Aorta (tissue), 5 donors: ENCODE measurements around the gene SLC16A3. TPM values are rescaled to one million over a fixed set of nuclear protein-coding genes. Genes with fewer than 3 reads are reported as not detected.
A peak's percentile ranks its signal among the peaks of the same experiment; 100 is the strongest.

Experiments
- ATAC-seq: fragments of 200-7000 bp; cut with Tn5 transposase; one replicate; pipeline ENCODE4 v1.9.1; 2022; ENCODE audit warnings: moderate library complexity; ENCODE audit not compliant: low FRiP score
- DNase-seq, 2 donors: peaks; one replicate each; pipeline ENCODE4 v3.0.0-alpha.2; 2020
- H3K27ac ChIP-seq, 2 donors: one replicate each; pipeline ENCODE4 v1.5.1; 2013; ENCODE audit warnings: low read length in 2 of 2, mild to moderate bottlenecking in 2 of 2, moderate library complexity in 2 of 2, control low read depth in 1 of 2, inconsistent platforms in 1 of 2, low read depth in 1 of 2
- H3K27me3 ChIP-seq, 2 donors: one replicate each; pipeline ENCODE4 v1.6.1; 2013; ENCODE audit warnings: control low read depth in 1 of 2, low read length in 1 of 2, mild to moderate bottlenecking in 1 of 2, moderate library complexity in 1 of 2; ENCODE audit not compliant: insufficient read depth in 2 of 2, control insufficient read depth in 1 of 2
- H3K36me3 ChIP-seq, 2 donors: one replicate each; pipeline ENCODE4 v1.6.1; 2013; ENCODE audit warnings: control low read depth in 1 of 2, low read length in 1 of 2, mild to moderate bottlenecking in 1 of 2; ENCODE audit not compliant: insufficient read depth in 2 of 2, control insufficient read depth in 1 of 2
- H3K4me1 ChIP-seq, 2 donors: one replicate each; pipeline ENCODE4 v1.6.1; 2013; ENCODE audit warnings: low read length in 2 of 2, control low read depth in 1 of 2, mild to moderate bottlenecking in 1 of 2, moderate library complexity in 1 of 2; ENCODE audit not compliant: insufficient read depth in 2 of 2, control insufficient read depth in 1 of 2
- H3K4me3 ChIP-seq, 2 donors: one replicate each; pipeline ENCODE4 v1.5.1; 2013; ENCODE audit warnings: low read length in 2 of 2, control low read depth in 1 of 2, mild to moderate bottlenecking in 1 of 2
- H3K9me3 ChIP-seq: one replicate; pipeline ENCODE4 v1.6.1; 2013; ENCODE audit warnings: mild to moderate bottlenecking, low read length; ENCODE audit not compliant: control insufficient read depth
- whole genome bisulfite sequencing, 2 donors: extraction: QIAGEN DNeasy Blood & Tissue Kit; methylation state at CpG; one replicate each; pipeline ENCODE4 v1.1.7; 2013; 5-methylcytosine and 5-hydroxymethylcytosine counted together
- intact Hi-C, 2 donors: fragments of 100-400 bp; cut with DNase I; formaldehyde crosslinking; loops; one replicate each; pipeline versions ENCODE4 v1.14.2 to v1.15.0; 2022
- polyA plus RNA-seq, 2 donors: library from polyadenylated mRNA; stranded (reverse); fragments of 200-250 nt; gene quantifications; one replicate each; pipeline ENCODE4 v1.2.3, GENCODE V29; 2013
- total RNA-seq, 2 donors: library from RNA; stranded (reverse); fragmentation: NEBNext Ultra II Directional; extraction: Animal tissue kit (Norgen Biotek cat#: 25700); gene quantifications; one replicate each; pipeline ENCODE4 v1.2.1, GENCODE V29; 2021
- donor health status: healthy with polysubstance abuse.
- donor health status: Bipolar disorder and iron deficiency.
- donor health status: DM: no; HTN: no; CAD: no.
- donor health status: DM: no; HTN: no; CAD: no.
- donor health status: DM: yes; HTN: yes; CAD: no.

Gene SLC16A3
- total and polyA plus RNA-seq, 4 donors: 7.6 to 96.9 (median 38.0) TPM

DNA sequence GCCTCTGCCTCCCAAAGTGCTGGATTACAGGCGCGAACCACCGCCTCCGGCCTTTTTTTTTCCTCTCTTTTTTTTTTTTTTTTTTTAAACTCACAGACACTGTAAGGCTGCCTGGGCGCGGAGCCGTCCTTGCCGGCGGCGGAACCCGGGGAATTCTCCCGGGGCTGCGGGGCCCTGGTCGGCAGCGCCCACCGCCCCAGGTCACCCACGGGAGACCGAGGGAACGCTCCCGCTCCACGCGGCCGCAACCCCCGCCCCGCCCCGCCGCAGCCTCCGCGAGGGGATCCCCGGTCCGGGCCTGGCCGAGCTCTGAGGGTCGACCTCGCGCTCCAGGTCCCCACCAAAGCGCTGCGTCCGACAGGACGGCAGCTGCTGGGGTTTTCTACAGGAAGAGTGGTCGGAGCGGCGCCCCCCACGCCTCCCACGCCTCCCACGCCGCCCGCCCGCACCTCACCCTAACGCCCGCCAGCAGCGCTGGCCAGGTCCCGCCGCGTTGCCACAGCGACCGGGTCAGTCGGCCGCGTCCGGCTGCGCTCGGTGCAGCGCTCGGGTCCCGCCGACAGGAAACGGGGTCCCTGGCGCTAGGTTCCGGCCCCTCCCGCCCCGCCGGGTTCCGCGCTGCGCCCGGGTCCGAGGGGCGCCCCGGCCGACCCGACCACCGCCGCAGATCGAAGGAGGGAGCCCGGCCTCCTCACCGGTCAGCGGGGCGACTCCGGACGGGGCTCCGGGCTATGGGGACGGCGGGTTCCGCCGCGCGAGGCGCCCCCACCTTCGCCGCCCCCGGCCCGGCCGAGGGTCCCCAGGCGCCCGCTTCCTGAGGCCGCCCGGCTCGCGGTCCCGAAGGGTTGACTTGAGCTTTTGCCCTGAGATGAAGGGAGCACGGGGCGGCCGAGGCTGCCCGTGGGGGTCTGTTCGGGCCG is 16.3 kb upstream of the SLC16A3 start, which contains the start of gene CCDC57:
Gene CCDC57, minus strand, starts transcription at position 512 of the 920 bp plus-strand sequence. CDS start 10,898 bp downstream, outside the sequence.
- peak within 1 kb of the TSS; percentile 75 to 81 for H3K4me3 ChIP-seq
- DNase-seq: peak; percentile 89 to 93
- ATAC-seq: peak; percentile 90
- H3K27me3 ChIP-seq: no peaks in the 10 kb centered on the region
- intact Hi-C loops: no loop called here
- no peaks in the 10 kb centered on the region for H3K36me3 ChIP-seq
- H3K4me1 ChIP-seq: no peaks in the 10 kb centered on the region
- 0 to 1% methylated on average over 96 to 116 of the region's 116 CpGs for WGBS, 2 donors
- peak within 1 kb of the TSS in 1 of 2 donors; percentile 14 for H3K27ac ChIP-seq
- no peaks in the 10 kb centered on the region for H3K9me3 ChIP-seq

DNA sequence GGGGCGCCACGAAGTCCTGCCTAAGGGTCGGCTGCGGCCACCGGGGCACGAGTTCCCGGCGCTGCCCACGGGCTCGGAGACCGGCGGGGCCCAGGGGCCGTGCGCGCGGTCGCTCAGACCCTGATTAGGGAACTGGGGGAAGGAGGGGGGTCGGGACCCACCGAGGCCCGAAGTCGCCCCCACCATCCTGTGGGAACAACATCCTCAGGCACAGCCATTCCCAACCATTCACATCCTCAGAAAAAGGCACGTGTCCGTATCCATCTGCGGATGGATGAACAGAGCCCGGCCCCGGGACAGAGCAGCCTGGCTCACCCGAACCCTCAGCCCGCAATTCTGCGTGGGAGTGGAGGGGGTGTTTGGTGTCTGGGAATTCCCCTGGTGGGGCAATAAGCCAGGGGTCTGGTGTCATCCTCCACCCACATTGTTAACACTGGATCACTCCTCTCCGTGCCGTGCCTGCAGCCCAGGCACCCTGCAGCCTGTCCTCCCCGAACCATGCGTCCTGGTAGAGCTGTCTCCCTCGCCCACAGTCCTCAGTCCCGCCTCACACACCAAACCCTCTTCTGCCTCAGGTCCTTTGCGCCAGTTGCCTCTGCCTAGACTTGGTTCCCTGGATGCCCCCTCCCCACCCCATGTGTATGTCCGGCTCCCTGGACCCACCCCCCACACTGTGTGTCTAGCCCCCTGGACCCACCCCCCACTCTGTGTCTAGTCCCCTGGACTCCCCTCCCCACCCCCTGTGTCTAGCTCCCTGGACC is 15.4 kb upstream of the SLC16A3 start:
- 4 to 5% methylated on average over 37 of the region's 37 CpGs for WGBS, 2 donors
- Histone ChIP-seq H3K27me3 (no peaks in the 10 kb centered on the region), H3K36me3 (no peaks in the 10 kb centered on the region), H3K27ac (peak overlapping the region in 1 of 2 donors; percentile 14), H3K9me3 (no peaks in the 10 kb centered on the region), H3K4me3 (peak overlapping the region; percentile 66 to 81), H3K4me1 (no peaks in the 10 kb centered on the region)
- ATAC-seq (peak; percentile 48), DNase-seq (peak; percentile 68 to 81)
- intact Hi-C loops: no loop called here

DNA sequence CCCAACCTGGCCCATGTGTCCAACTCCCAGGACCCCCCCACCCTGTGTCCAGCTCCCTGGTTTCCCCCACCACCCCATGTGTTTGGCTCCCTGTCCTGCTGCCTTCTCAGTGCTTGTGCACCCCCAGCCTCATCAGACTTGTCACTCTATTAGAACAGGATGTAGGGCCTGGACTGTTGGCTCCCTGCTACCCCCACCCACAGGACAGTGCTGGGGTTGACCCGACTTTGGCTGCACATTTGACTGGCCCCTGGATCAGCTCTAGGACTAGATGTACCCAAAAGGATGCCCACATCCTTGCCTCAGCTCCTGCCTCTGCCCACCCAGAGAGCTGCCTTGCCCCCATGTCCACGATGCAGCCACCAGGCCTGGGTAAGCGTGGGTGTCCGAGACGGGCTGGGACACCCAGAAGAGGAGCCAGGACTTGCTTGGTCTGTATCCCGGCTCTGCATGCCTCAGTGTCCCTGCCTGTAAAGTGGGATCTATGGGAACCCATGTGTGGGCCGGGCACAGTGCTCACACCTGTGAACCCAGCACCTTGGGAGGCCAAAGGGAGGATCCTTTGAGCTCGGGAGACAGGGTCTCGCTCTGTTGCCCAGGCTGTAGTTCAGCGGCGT is 14.7 kb upstream of the SLC16A3 start:
- Histone ChIP-seq H3K4me1 (no peaks in the 10 kb centered on the region), H3K27ac (no peak overlapping the region), H3K9me3 (no peaks in the 10 kb centered on the region), H3K4me3 (no peak overlapping the region), H3K36me3 (no peaks in the 10 kb centered on the region), H3K27me3 (no peaks in the 10 kb centered on the region)
- intact Hi-C loops: no loop called here
- DNase-seq: no peak
- ATAC-seq: no peak
- 85 to 87% methylated on average over 11 of the region's 11 CpGs for WGBS, 2 donors

DNA sequence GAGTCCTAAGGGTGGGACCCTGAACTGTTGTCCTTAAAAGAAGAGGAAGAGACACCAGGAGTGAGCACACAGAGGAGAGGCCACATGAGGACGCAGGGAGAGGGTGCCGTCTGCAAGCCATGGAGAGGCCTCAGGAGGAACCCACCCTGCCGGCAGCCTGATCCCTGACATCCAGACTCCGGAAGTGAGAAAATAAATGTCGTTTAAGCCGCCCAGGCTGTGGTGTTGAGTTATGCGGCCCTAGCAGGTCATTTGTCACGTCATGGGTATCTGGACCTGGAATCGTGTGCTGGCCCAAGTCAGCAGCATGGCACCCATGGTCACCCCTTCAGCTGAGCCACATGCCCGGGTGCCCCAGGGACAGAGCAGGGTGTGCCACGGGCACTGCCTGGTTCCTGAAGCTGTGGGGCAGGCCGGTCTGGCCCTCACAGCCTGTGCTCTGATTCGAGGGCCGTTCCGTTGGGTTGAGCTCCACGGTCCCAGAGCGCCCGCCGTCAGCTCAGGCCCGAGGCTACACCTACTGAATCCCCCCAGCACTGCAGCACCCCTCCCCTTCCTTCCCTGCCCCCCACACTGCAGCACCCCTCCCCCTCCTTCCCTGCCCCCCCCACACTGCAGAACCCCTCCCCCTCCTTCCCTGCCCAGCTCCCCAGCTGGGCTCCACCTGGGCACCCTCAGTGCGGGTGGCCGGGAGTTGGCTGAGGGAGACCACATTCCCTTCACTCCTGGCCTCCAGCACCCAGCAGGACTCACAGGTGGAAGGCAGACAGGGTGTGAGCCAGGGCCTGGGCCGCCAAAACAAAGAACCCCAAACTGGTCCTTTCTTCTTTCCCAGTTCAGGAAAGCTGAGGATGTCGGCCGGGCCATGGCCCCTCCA is 13.5 kb upstream of the SLC16A3 start:
- Histone ChIP-seq H3K27ac (no peak overlapping the region), H3K4me1 (no peaks in the 10 kb centered on the region)

DNA sequence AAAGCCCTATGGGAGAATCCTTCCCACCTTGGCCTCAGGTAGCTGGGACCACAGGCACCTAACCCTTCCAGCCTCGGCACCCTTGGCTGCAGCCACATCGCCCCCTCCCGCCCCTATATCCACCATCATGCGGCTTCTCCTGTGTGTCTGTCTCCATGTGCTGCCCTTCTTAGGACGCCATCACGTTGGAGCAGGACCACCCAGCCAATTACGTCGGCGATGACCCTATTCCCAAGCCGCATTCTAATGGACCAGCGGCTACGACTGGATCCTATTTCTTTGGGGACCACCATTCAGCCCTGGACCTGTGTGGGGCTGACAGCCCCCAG is 12.9 kb upstream of the SLC16A3 start:
- intact Hi-C loops: no loop called here
- ATAC-seq: no peak
- H3K4me1 ChIP-seq: no peaks in the 10 kb centered on the region
- no peaks in the 10 kb centered on the region for H3K9me3 ChIP-seq
- no peaks in the 10 kb centered on the region for H3K27me3 ChIP-seq
- 93 to 94% methylated on average over 12 of the region's 12 CpGs for WGBS, 2 donors
- H3K27ac ChIP-seq: peak overlapping the region in 1 of 2 donors; percentile 8
- no peak for DNase-seq
- H3K4me3 ChIP-seq: no peak overlapping the region
- no peaks in the 10 kb centered on the region for H3K36me3 ChIP-seq

More for the DNA sequence above, 13.5 kb upstream of the SLC16A3 start:
- no peak for ATAC-seq
- no peak overlapping the region for H3K4me3 ChIP-seq
- H3K27me3 ChIP-seq: no peaks in the 10 kb centered on the region
- no peaks in the 10 kb centered on the region for H3K36me3 ChIP-seq
- H3K9me3 ChIP-seq: no peaks in the 10 kb centered on the region
- 77 to 79% methylated on average over 24 to 25 of the region's 25 CpGs for WGBS, 2 donors
- intact Hi-C loops: no loop called here
- DNase-seq: peak in 1 of 2 donors; percentile 71

DNA sequence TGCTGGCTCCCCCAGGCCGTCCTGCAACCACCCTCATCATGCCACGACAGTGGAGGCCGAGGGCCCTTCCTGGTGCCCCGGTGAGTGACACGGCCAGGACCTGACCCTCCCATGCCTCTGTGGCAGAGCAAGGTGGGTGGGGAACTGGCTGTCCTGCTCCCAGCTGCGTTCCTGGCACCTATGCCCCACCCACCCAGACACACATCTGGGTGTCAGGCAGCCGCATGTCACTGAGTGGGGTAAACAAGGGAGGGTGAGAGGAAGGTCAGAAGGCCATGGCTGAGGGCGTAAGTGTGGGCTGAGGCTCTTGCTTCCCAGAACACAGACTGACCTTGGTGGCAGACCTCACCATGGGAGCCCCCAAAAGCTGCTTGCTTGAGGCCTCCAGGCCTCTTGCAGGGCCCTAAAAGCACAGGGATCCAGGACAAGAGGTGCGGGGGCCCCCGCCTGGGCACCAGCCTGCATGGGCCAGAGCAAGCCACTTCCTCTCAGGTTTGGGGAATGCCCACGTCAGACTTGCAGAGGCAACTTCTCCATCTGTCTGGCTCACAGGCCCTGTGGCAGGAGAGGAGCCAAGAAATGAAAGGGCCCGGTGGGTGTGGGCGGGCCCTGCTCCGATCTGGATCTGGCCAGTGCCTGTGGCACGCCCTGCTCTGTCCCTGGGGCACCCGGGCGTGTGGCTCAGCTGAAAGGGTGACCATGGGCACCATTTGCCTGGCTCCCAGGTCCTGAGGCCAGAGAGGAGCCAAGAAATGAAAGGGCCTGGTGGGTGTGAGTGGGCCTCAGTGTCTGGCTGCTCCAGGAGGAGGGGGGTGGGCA is 12.3 kb upstream of the SLC16A3 start:
- 47 to 49% methylated on average over 17 of the region's 17 CpGs for WGBS, 2 donors

DNA sequence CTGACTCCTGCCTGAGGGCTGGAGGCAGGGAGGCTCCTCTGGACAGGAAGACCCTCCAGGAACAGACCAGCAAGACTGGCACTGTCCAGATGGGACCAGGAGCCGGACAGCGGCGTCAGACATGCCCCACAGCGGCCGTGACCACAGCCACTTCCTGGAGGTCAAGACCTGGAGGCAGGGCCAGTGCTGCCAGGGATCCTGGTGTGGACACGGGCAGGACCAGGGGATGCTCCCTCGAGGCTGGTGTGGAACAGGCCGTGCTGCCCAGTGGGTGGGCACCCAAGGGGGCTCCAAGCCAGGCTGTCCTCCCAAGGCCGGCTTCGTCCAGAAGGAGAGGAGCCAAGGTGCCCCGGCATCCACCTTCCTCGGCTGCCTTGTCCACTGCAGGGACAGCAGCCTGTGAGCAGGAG is 11.7 kb upstream of the SLC16A3 start:
- Histone ChIP-seq H3K9me3 (no peaks in the 10 kb centered on the region), H3K27ac (peak overlapping the region in 1 of 2 donors; percentile 41), H3K36me3 (no peaks in the 10 kb centered on the region), H3K4me3 (no peak overlapping the region), H3K4me1 (no peaks in the 10 kb centered on the region), H3K27me3 (no peaks in the 10 kb centered on the region)
- 72 to 77% methylated on average over 12 of the region's 12 CpGs for WGBS, 2 donors
- peak; percentile 82 to 84 for DNase-seq
- intact Hi-C loops: no loop called here
- ATAC-seq: peak; percentile 16

More for the DNA sequence above, 12.3 kb upstream of the SLC16A3 start:
- Histone ChIP-seq H3K36me3 (no peaks in the 10 kb centered on the region), H3K27me3 (no peaks in the 10 kb centered on the region), H3K27ac (peak overlapping the region in 1 of 2 donors; percentile 41), H3K4me1 (no peaks in the 10 kb centered on the region), H3K9me3 (no peaks in the 10 kb centered on the region), H3K4me3 (no peak overlapping the region)
- intact Hi-C loops: no loop called here
- DNase-seq (peak; percentile 87 to 95), ATAC-seq (peak; percentile 77)
